ENCODE data around the gene AUNIP. TPM values are rescaled to one million over a fixed set of nuclear protein-coding genes. Genes with fewer than 3 reads are reported as not detected.
A peak's percentile ranks its signal among the peaks of the same experiment; 100 is the strongest.

AUNIP gene
- total RNA-seq, 1 experiment from 2014 or later: 17.6 TPM

DNA sequence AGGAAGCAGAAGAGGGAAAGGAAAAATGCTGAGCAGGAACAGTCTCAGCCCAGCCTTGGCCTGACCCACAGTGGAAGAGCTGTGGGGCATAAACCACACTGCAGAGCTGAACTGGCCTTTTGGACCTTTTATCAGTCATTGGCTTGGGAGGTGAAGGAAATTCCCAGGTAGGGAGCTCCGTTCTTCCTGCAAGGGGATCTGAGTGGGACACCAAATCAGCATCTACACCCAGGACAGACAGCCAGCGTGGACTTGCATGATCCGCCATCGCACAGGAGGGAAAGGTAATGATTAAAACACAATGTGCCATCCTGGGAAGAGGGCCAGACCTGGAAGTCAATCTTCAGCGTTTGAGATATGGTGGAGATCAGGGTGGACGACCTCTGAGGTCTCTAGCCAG, 40.7 kb downstream of the AUNIP start:
- peaks cover 35% of the 10 kb centered on the region for H3K79me2 ChIP-seq (ENCODE audit: low read length)
- ATAC-seq (no peak), DNase-seq (no peak)
- intact Hi-C loops (cut with micrococcal nuclease): no loop called here
- H3K27ac ChIP-seq (ENCODE audit: low read length): no peak overlapping the region
- no peaks in the 10 kb centered on the region for H3F3A ChIP-seq (ENCODE audit: low read length, unreplicated experiment)
- no peaks in the 10 kb centered on the region for H3K36me3 ChIP-seq (ENCODE audit: low read depth, low read length)
- H3K9ac ChIP-seq (ENCODE audit: low read length): no peak overlapping the region
- no peaks in the 10 kb centered on the region for H3K9me3 ChIP-seq (ENCODE audit: low read length)
- no peak overlapping the region for H2AFZ ChIP-seq (ENCODE audit: low read length)
- peaks cover 23% of the 10 kb centered on the region for H3K4me1 ChIP-seq (ENCODE audit: insufficient read depth, low read length)
- ChIA-PET POLR2A (ENCODE audit: unreplicated experiment) (interaction anchor here (0.5 kb wide), 1 partner anchor 179 kb away, joined by 3 read pairs; the partner anchor contains the start of gene PAFAH2), CTCF (interaction anchor here (0.5 to 0.6 kb wide), 2 partner anchors 31 to 253 kb away, joined by 4 to 6 read pairs; no protein-coding TSS in a partner anchor)
- TF ChIP-seq EZH2 (IDR thresholded peaks at IDR 0.05; ENCODE audit: low read length, unreplicated experiment) (no peak), EZH2phosphoT487 (IDR thresholded peaks at IDR 0.05; ENCODE audit: borderline replicate concordance, low read length) (no peak)
- TF ChIP-seq, protein P1, sequence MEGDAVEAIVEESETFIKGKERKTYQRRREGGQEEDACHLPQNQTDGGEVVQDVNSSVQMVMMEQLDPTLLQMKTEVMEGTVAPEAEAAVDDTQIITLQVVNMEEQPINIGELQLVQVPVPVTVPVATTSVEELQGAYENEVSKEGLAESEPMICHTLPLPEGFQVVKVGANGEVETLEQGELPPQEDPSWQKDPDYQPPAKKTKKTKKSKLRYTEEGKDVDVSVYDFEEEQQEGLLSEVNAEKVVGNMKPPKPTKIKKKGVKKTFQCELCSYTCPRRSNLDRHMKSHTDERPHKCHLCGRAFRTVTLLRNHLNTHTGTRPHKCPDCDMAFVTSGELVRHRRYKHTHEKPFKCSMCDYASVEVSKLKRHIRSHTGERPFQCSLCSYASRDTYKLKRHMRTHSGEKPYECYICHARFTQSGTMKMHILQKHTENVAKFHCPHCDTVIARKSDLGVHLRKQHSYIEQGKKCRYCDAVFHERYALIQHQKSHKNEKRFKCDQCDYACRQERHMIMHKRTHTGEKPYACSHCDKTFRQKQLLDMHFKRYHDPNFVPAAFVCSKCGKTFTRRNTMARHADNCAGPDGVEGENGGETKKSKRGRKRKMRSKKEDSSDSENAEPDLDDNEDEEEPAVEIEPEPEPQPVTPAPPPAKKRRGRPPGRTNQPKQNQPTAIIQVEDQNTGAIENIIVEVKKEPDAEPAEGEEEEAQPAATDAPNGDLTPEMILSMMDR (conservative IDR thresholded peaks at IDR 0.05; ENCODE audit: low read depth, low read length): no peak
- peaks cover 11% of the 10 kb centered on the region; the same call in 1 of the 2 replicates for H4K20me1 ChIP-seq (ENCODE audit: low read length)
- H3K4me3 ChIP-seq (ENCODE audit: low read length): peak overlapping the region; percentile 93
- H3K4me2 ChIP-seq (ENCODE audit: low read length): peak overlapping the region; percentile 93
- H3K9me2 ChIP-seq (replicated peaks; ENCODE audit: low read length): no peaks in the 10 kb centered on the region
- no TSS peak for BruUV-seq (replicated peaks)
- no peaks in the 10 kb centered on the region for H3K27me3 ChIP-seq (ENCODE audit: low read length)

DNA sequence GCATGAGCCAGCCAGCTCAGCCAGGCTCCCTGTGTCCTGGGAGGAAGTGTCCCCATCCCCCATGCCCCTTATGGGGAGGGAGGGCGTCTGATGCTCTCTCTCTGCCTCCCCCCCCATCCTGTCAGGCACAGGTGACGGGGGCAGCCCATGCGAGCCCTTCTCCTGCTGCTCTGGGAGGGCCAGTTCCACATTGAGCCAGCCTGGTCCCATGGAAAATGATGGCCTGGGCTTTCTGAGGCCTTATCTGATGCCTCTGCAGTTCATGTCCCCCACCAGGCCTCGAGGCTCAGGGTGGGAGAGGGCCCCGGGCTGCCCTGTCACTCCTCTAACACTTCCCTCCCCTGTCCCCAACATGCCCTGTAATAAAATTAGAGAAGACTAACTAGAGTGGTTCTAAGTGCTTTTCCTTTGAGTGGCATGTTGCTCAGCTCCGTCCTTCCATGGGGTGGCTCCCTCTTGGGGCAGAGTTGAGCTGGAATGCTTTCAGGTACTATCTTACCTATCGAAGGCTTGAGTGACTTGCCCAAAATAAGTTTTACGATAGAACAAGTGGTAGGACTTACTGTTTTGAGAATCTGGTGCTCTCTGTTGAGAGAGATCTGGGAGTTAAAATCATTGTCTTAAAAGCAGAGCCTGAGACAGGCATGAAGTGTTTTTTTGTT, 41.3 kb downstream of the AUNIP start:
- intact Hi-C loops (cut with micrococcal nuclease): no loop called here
- Histone ChIP-seq H3K79me2 (ENCODE audit: low read length) (peaks cover 29% of the 10 kb centered on the region), H3K4me1 (ENCODE audit: insufficient read depth, low read length) (peaks cover 23% of the 10 kb centered on the region), H3K9me3 (ENCODE audit: low read length) (no peaks in the 10 kb centered on the region), H3F3A (ENCODE audit: low read length, unreplicated experiment) (no peaks in the 10 kb centered on the region), H3K9ac (ENCODE audit: low read length) (no peak overlapping the region), H2AFZ (ENCODE audit: low read length) (no peak overlapping the region), H3K4me2 (ENCODE audit: low read length) (no peak overlapping the region; the same call in 1 of the 2 replicates), H3K27me3 (ENCODE audit: low read length) (no peaks in the 10 kb centered on the region), H3K4me3 (ENCODE audit: low read length) (no peak overlapping the region), H3K27ac (ENCODE audit: low read length) (no peak overlapping the region), H3K36me3 (ENCODE audit: low read depth, low read length) (no peaks in the 10 kb centered on the region), H4K20me1 (ENCODE audit: low read length) (peaks cover 11% of the 10 kb centered on the region; the same call in 1 of the 2 replicates), H3K9me2 (replicated peaks; ENCODE audit: low read length) (no peaks in the 10 kb centered on the region)
- no peak for TF ChIP-seq EZH2 (IDR thresholded peaks at IDR 0.05; ENCODE audit: low read length, unreplicated experiment)
- TF ChIP-seq, protein P1 (conservative IDR thresholded peaks at IDR 0.05; ENCODE audit: low read depth, low read length): peak; percentile 56
- DNase-seq: peak; percentile 47
- ATAC-seq: no peak
- ChIA-PET CTCF (interaction anchor here (0.5 to 0.6 kb wide), 2 partner anchors 30 to 253 kb away, joined by 4 to 6 read pairs; no protein-coding TSS in a partner anchor), POLR2A (ENCODE audit: unreplicated experiment) (no interaction called here)
- no TSS peak for BruUV-seq (replicated peaks)

DNA sequence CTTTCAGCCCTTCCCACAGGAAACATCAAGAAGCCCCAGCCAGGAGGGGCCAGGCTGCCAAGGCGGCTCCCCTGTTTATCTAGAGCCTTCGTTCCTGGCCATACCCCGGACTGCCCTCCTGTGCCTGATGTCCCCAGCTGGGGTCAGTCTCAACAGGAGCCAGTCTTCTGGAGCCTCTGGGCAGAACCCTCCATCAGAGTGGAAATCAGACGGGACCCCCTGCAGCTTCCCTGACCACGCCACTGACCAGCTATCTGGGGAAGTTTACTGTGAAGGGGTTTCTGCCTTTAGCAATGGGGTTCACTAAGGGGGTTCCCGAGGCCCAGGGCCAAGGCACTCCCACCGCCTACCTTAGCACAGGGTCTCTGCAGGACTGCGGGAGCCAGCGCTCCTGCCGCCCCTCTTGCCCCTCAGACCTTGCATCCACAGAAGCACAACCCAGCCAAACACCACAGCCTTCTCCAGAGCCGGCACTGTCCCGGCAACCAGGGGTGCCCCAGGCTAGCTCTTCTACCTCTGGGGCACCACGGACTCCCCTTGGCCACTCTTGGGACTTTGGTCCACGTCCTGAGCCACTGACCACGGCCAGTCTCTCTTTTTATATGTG, 43.0 kb downstream of the AUNIP start:
- H3K4me1 ChIP-seq (ENCODE audit: insufficient read depth, low read length): peaks cover 16% of the 10 kb centered on the region
- no peaks in the 10 kb centered on the region for H3K9me2 ChIP-seq (replicated peaks; ENCODE audit: low read length)
- H3K36me3 ChIP-seq (ENCODE audit: low read depth, low read length): no peaks in the 10 kb centered on the region; the same call in 1 of the 2 replicates
- BruUV-seq (replicated peaks): TSS peak; percentile 6
- no peak overlapping the region for H3K27ac ChIP-seq (ENCODE audit: low read length)
- intact Hi-C loops (cut with micrococcal nuclease): no loop called here
- DNase-seq: no peak
- peaks cover 2% of the 10 kb centered on the region; the same call in 1 of the 2 replicates for H4K20me1 ChIP-seq (ENCODE audit: low read length)
- H2AFZ ChIP-seq (ENCODE audit: low read length): no peak overlapping the region
- no peaks in the 10 kb centered on the region for H3K27me3 ChIP-seq (ENCODE audit: low read length)
- no peaks in the 10 kb centered on the region for H3K9me3 ChIP-seq (ENCODE audit: low read length)
- no peak overlapping the region for H3K4me2 ChIP-seq (ENCODE audit: low read length)
- CTCF ChIA-PET: no interaction called here
- POLR2A ChIA-PET (ENCODE audit: unreplicated experiment): no interaction called here
- no peak for ATAC-seq
- TF ChIP-seq EZH2 (IDR thresholded peaks at IDR 0.05; ENCODE audit: low read length, unreplicated experiment) (no peak), EZH2phosphoT487 (IDR thresholded peaks at IDR 0.05; ENCODE audit: borderline replicate concordance, low read length) (no peak)
- TF ChIP-seq, protein P1 (conservative IDR thresholded peaks at IDR 0.05; ENCODE audit: low read depth, low read length): no peak
- no peak overlapping the region for H3K9ac ChIP-seq (ENCODE audit: low read length)
- H3F3A ChIP-seq (ENCODE audit: low read length, unreplicated experiment): no peaks in the 10 kb centered on the region
- H3K4me3 ChIP-seq (ENCODE audit: low read length): no peak overlapping the region
- peaks cover 13% of the 10 kb centered on the region for H3K79me2 ChIP-seq (ENCODE audit: low read length)
